22Rv1 (cell line): ENCODE measurements around the gene SLAMF1.
"Not testable (repeated sequence)": the region's sequence is repeated elsewhere in the genome, so short reads cannot be mapped to it uniquely, and the experiment has no call there.

Experiments used
- H3K27ac ChIP-seq: fragments of 450-650 bp; 2 replicates; pipeline ENCODE4 v1.5.1; 2017
- ZFX ChIP-seq: fragments of 450-650 bp; IDR thresholded peaks from 2 replicates; pipeline ENCODE4 v1.6.1; 2017; ENCODE audit warnings: antibody characterized with exemption, borderline replicate concordance
- TF ChIP-seq, protein P1 (sequence below): fragments of 450-650 bp; IDR thresholded peaks from 2 replicates; pipeline ENCODE4 v1.5.1; 2017; ENCODE audit warnings: mild to moderate bottlenecking

Gene SLAMF1

GRCh38 chr1:160567858-160568682 lies 78.8 kb downstream of the SLAMF1 start:
- no peak for TF ChIP-seq ZFX
- TF ChIP-seq, protein P1, sequence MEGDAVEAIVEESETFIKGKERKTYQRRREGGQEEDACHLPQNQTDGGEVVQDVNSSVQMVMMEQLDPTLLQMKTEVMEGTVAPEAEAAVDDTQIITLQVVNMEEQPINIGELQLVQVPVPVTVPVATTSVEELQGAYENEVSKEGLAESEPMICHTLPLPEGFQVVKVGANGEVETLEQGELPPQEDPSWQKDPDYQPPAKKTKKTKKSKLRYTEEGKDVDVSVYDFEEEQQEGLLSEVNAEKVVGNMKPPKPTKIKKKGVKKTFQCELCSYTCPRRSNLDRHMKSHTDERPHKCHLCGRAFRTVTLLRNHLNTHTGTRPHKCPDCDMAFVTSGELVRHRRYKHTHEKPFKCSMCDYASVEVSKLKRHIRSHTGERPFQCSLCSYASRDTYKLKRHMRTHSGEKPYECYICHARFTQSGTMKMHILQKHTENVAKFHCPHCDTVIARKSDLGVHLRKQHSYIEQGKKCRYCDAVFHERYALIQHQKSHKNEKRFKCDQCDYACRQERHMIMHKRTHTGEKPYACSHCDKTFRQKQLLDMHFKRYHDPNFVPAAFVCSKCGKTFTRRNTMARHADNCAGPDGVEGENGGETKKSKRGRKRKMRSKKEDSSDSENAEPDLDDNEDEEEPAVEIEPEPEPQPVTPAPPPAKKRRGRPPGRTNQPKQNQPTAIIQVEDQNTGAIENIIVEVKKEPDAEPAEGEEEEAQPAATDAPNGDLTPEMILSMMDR, result no peak

GRCh38 chr1:160567341-160567740 lies 79.5 kb downstream of the SLAMF1 start:
- H3K27ac ChIP-seq, result no peak overlapping the region
- TF ChIP-seq, protein P1, result no peak
- TF ChIP-seq ZFX, result no peak

More at GRCh38 chr1:160567858-160568682, 78.8 kb downstream of the SLAMF1 start:
- H3K27ac ChIP-seq, result no peak overlapping the region

- H3K27ac ChIP-seq, result no peak overlapping the region
- TF ChIP-seq ZFX, result no peak
- TF ChIP-seq, protein P1, result no peak
These were observed 81.3 kb downstream of the SLAMF1 start for GRCh38 chr1:160565564-160565963.

DNA sequence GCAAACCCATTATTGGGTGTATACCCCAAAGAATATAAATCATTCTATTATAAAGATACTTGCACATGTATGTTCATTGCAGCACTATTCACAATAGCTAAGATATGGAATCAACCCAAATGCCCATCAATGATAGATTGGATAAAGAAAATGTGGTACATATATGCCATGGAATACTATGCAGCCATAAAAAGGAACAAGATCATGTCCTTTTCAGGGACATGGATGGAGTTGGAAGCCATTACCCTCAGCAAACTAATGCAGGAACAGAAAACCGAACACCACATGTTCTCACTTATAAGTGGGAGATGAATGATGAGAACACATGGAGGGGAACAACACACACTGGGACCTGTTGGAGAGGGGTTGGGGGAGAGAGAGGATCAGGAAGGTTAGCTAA lies 83.6 kb downstream of the SLAMF1 start:
- not testable (repeated sequence) for H3K27ac ChIP-seq

DNA sequence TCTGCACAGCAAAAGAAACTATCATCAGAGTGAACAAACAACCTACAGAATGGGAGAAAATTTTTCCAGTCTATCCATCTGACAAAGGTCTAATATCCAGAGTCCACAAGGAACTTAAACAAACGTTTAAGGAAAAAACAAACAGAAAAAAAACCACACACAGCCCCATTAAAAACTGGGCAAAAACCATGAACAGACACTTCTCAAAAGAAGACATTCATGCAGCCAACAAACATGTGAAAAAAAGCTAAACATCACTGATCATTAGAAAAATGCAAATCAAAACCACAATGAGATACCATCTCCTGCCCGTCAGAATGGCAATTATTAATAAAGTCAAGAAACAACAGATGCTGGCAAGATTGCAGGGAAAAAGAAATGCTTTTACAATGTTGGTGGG lies 84.1 kb downstream of the SLAMF1 start:
- H3K27ac ChIP-seq, result not testable (repeated sequence)

DNA sequence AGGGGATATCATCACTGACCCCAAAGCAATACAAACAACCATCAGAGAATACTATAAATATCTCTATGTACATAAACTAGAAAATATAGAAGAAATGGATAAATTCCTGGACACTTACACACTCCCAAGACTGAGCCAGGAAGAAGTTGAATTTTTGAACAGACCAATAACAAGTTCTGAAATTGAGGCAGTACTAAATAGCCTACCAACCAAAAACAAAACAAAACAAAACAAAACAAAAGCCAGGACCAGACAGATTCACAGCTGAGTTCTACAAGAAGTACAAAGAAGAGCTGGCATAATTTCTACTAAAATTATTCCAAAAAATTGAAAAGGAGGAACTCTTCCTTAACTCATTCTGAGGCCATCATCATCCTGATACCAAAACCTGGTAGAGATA lies 86.0 kb downstream of the SLAMF1 start:
- no peak for TF ChIP-seq ZFX
- TF ChIP-seq, protein P1, result no peak
- H3K27ac ChIP-seq, result no peak overlapping the region

GRCh38 chr1:160560045-160560705 lies 86.7 kb downstream of the SLAMF1 start:
- TF ChIP-seq, protein P1, result no peak
- no peak for TF ChIP-seq ZFX
- no peak overlapping the region for H3K27ac ChIP-seq

DNA sequence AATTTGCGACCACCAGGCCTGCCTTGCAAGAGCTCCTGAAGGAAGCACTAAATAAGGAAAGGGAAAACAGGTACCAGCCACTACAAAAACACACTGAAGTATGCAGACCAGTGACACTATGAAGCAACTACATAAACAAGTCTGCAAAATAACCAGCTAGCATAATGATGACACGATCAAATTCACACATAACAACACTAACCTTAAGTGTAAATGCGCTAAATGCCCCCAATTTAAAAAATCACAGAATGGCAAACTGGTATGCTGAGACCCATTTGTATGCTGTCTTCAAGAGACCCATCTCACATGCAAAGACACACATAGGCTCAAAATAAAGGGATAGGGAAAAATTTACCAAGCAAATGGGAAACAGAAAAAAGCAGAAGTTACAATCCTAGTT lies 87.4 kb downstream of the SLAMF1 start:
- H3K27ac ChIP-seq, result not testable (repeated sequence)
